Liver (tissue), 3 donors: ENCODE measurements around the gene CORO2A.

Experiments used
- CTCF ChIP-seq: fragments of 150-350 bp; IDR thresholded peaks from 2 replicates; pipeline ENCODE4 v1.5.1; 2017; ENCODE audit warnings: improper control_type of control experiment, low read depth, low read length; ENCODE audit not compliant: missing input control
- EGR1 ChIP-seq, 2 donors: IDR thresholded peaks; 2 replicates each; pipeline ENCODE4 v1.6.1; 2016 to 2018; ENCODE audit warnings: antibody characterized with exemption in 2 of 2, low read depth in 2 of 2
- FOXA2 ChIP-seq: IDR thresholded peaks from 2 replicates; pipeline ENCODE4 v1.6.1; 2016; ENCODE audit warnings: antibody characterized with exemption
- GABPA ChIP-seq, 2 donors: IDR thresholded peaks in 1 of 2; conservative IDR thresholded peaks in 1 of 2; 2 replicates each; pipeline ENCODE4 v1.6.1; 2016; ENCODE audit warnings: antibody characterized with exemption in 2 of 2, mild to moderate bottlenecking in 1 of 2, moderate library complexity in 1 of 2
- JUND ChIP-seq, 2 donors: IDR thresholded peaks; 2 replicates each; pipeline ENCODE4 v1.6.1; 2016; ENCODE audit warnings: antibody characterized with exemption in 2 of 2
- RAD21 ChIP-seq, 2 donors: IDR thresholded peaks; 2 replicates each; pipeline ENCODE4 v1.6.1; 2016; ENCODE audit warnings: antibody characterized with exemption in 2 of 2, mild to moderate bottlenecking in 2 of 2
- RXRA ChIP-seq, 2 donors: IDR thresholded peaks; 2 replicates each; pipeline ENCODE4 v1.6.1; 2017 to 2018; ENCODE audit warnings: antibody characterized with exemption in 2 of 2, mild to moderate bottlenecking in 1 of 2
- SP1 ChIP-seq: IDR thresholded peaks from 2 replicates; pipeline ENCODE4 v1.6.1; 2018; ENCODE audit warnings: antibody characterized with exemption, mild to moderate bottlenecking
- TAF1 ChIP-seq: conservative IDR thresholded peaks from 2 replicates; pipeline ENCODE4 v1.6.1; 2016; ENCODE audit warnings: antibody characterized with exemption, mild to moderate bottlenecking
- YY1 ChIP-seq: IDR thresholded peaks from 2 replicates; pipeline ENCODE4 v1.6.1; 2016; ENCODE audit warnings: antibody characterized with exemption, mild to moderate bottlenecking
- TF ChIP-seq, protein P1 (sequence below): IDR thresholded peaks from 2 replicates; pipeline ENCODE4 v1.6.1; 2016; ENCODE audit warnings: antibody characterized with exemption
- TF ChIP-seq, protein P2 (sequence below): IDR thresholded peaks from 2 replicates; pipeline ENCODE4 v1.6.1; 2016; ENCODE audit warnings: antibody characterized with exemption
- TF ChIP-seq, protein P3 (sequence below): IDR thresholded peaks from 2 replicates; pipeline ENCODE4 v1.6.1; 2016; ENCODE audit warnings: antibody characterized with exemption, mild to moderate bottlenecking
- TF ChIP-seq, protein P4 (sequence below): IDR thresholded peaks from 2 replicates; pipeline ENCODE4 v1.6.1; 2016; ENCODE audit warnings: antibody characterized with exemption
- donor health status: healthy.
- donor health status: healthy.

DNA sequence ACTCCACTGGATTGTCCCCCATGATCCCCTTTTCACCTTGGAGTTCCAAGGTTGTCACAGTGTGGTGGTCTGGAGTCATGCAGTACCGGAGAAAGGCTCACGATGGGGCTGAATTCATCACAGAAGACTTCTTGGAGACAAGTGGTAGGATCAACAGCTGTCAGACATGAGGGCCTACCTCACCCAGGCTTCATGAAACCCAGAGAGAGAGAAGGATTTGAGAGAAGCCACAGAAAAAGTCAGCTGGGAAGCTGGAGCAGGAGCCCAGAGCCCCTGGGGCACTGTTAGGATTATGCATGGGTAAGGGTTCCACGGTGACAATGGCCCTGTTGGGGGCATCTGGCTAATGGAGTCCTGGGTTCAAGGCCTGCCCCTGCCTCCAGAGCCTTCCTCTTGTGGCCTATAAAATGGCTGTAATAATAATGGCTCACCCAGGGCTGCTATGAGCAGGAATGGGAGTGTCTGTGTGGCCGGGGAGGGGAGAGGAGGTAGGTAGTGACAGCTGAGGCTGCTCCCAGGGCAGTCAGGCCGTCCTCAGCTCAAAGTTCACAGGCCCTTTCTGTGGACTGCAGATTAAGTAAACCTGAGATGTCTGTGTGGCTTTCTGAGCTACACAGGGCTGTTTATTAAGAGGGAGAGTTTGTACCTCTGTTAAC, 74.3 kb downstream of the CORO2A start:
- no peak for TF ChIP-seq CTCF
- no peak for TF ChIP-seq EGR1 (IDR thresholded peaks at IDR 0.05; ENCODE audit: low read depth in 2 of 2)
- TF ChIP-seq, protein P1, sequence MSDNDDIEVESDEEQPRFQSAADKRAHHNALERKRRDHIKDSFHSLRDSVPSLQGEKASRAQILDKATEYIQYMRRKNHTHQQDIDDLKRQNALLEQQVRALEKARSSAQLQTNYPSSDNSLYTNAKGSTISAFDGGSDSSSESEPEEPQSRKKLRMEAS: peak; percentile 66
- peak; percentile 61 for TF ChIP-seq TAF1
- TF ChIP-seq GABPA (IDR thresholded peaks at IDR 0.05 in 1 of 2, conservative IDR thresholded peaks at IDR 0.05 in 1 of 2): no peak
- TF ChIP-seq, protein P2, sequence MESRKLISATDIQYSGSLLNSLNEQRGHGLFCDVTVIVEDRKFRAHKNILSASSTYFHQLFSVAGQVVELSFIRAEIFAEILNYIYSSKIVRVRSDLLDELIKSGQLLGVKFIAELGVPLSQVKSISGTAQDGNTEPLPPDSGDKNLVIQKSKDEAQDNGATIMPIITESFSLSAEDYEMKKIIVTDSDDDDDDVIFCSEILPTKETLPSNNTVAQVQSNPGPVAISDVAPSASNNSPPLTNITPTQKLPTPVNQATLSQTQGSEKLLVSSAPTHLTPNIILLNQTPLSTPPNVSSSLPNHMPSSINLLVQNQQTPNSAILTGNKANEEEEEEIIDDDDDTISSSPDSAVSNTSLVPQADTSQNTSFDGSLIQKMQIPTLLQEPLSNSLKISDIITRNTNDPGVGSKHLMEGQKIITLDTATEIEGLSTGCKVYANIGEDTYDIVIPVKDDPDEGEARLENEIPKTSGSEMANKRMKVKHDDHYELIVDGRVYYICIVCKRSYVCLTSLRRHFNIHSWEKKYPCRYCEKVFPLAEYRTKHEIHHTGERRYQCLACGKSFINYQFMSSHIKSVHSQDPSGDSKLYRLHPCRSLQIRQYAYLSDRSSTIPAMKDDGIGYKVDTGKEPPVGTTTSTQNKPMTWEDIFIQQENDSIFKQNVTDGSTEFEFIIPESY: no peak
- peak; percentile 84 for TF ChIP-seq YY1
- TF ChIP-seq, protein P3, sequence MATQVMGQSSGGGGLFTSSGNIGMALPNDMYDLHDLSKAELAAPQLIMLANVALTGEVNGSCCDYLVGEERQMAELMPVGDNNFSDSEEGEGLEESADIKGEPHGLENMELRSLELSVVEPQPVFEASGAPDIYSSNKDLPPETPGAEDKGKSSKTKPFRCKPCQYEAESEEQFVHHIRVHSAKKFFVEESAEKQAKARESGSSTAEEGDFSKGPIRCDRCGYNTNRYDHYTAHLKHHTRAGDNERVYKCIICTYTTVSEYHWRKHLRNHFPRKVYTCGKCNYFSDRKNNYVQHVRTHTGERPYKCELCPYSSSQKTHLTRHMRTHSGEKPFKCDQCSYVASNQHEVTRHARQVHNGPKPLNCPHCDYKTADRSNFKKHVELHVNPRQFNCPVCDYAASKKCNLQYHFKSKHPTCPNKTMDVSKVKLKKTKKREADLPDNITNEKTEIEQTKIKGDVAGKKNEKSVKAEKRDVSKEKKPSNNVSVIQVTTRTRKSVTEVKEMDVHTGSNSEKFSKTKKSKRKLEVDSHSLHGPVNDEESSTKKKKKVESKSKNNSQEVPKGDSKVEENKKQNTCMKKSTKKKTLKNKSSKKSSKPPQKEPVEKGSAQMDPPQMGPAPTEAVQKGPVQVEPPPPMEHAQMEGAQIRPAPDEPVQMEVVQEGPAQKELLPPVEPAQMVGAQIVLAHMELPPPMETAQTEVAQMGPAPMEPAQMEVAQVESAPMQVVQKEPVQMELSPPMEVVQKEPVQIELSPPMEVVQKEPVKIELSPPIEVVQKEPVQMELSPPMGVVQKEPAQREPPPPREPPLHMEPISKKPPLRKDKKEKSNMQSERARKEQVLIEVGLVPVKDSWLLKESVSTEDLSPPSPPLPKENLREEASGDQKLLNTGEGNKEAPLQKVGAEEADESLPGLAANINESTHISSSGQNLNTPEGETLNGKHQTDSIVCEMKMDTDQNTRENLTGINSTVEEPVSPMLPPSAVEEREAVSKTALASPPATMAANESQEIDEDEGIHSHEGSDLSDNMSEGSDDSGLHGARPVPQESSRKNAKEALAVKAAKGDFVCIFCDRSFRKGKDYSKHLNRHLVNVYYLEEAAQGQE: no peak
- peak; percentile 88 for TF ChIP-seq SP1
- peak; percentile 26 to 30 for TF ChIP-seq RAD21 (IDR thresholded peaks at IDR 0.05)
- peak; percentile 73 to 86 for TF ChIP-seq RXRA (IDR thresholded peaks at IDR 0.05)
- TF ChIP-seq, protein P4, sequence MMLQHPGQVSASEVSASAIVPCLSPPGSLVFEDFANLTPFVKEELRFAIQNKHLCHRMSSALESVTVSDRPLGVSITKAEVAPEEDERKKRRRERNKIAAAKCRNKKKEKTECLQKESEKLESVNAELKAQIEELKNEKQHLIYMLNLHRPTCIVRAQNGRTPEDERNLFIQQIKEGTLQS: no peak
- peak; percentile 20 for TF ChIP-seq FOXA2
- peak in 1 of 2 donors; percentile 55 for TF ChIP-seq JUND (IDR thresholded peaks at IDR 0.05)
